SHP77 (cell line): ENCODE results near the gene MACC1.

Source experiments
- DNase-seq, 2 experiments: peaks; one replicate each; lab custom pipeline; 2025; lab: John Stamatoyannopoulos, UW

Gene MACC1

DNA sequence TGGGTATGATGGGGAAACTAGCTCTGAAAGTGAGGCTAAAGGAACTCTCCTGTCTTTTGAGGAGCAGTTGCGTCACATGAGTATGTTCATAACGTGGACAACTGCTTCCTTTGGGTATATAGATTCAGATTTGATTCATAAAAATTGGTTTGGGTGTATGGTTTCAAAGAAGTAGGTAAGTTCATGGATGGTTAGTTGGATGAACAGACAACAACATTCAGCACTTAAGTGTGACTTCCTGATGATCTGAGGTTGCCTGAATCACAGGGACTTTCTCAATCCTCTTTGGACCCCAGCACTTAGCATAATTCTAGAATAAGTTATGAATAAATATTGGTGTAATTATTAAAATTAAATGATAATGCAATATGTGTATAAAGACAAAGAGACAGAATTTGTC lies 43.4 kb downstream of the MACC1 start:
- DNase-seq = no peak

DNA sequence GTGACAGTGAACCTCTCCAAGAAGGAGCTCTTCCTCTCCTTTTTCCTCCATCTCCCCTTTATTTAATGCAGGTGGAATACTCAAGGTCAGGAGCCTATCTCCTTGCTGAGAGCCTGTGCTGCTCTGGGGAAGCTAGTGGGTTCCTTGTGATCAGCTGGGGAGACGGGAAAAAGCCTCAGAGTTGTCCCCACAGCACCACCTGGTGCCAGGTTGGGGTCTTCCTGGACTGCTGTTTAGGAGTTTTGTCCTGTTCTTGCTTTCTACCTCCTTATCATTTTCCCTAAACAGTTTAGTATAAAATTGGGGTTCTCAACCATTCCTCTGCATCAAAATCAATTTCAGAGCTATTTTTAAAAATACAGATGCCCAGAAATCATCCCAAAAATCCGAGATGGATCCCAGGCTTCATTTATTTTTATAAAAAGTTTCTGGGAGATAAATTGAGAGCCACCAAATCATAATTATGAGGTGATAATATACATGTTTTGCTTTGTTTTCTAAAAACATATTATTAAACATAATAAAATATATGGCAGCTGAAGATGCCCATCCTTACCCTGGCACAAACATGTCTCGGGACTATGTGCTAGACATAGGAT lies 44.3 kb downstream of the MACC1 start:
- peak; percentile 76 to 80 for DNase-seq

DNA sequence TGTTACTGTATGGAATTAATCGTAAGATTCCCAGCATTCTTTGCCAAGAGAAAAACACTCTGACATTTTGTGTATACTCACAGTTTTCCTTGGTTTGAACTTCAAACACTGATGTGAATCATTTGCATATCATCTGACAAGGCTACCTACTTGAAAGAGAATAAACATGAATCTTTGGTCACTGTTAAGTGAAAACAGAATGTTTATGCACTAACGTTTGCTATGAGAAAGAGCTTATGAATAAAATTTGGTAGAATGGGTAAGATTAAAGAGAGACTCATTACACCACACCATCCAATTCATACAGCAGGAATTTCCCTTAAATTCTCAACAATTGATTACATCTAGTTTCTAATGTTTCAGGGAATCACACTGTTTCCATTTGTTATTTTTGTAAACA lies 46.6 kb downstream of the MACC1 start:
- no peak for DNase-seq

DNA sequence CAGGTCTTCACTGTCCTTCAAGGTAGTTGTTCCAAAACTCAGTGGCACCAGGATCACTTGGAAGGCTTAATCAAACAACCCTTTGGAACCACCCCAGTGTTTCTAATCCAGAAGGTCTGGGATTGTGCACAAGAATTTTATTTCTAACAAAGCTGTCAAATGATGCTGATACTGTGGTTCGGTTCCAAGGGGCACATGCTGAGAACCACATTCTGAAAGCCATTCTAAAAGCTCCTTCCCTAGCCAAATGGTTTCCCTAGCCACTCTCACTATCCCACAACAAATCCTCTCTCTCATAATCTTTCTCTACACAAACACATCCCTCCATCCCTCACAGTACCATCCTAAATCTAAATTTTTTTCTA lies 52.1 kb downstream of the MACC1 start:
- DNase-seq = no peak

DNA sequence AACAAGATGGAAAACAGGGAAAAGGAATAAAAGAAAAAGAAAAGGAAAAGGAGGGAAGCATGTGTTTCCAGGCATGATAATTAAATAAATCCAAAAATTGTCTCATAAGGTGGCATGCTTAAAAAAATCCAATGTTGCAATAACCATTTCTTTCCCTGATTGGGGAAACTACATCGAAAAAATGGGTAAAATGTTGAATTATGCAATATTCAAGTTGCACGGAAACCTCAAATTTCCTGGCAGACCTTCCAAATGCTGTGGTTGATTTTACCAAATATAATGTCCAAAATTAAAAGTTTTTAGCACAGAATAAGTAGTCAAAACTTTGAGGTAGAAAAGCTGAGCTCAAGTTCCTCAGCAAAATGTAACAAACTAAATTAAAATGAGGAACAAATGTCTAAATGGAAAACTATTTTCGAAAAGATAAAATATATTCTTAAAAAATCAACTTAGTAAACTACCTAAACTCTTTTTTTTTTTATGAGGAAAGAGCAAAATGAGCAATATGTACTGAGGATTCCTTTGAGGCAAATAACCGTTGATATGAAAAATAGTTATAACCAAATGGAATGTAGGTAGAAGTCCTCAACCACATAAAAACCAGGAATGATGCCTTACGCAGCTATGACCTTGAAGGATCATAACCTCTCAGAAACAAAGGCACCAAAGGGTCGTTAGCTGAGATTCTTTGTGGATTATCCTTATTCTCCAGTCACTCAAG lies 52.6 kb downstream of the MACC1 start:
- DNase-seq = no peak

DNA sequence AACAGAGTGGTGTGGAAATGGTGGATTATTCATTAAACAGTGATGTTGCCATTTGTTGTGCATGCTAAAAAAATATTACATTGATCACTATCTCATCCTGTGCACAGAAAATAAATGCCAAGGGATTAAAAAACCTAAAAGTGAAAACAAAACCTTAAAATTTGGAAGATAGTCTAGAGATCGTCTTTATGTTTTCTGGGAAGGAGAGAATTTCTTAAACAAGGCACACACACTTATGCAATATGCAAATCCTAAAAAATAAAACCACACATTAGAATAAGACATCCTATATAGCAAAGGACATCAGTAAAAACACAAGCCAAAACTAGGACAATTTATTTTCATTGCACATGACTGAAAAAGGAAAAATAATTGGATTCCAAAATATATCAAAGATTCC lies 54.5 kb downstream of the MACC1 start:
- no peak for DNase-seq

DNA sequence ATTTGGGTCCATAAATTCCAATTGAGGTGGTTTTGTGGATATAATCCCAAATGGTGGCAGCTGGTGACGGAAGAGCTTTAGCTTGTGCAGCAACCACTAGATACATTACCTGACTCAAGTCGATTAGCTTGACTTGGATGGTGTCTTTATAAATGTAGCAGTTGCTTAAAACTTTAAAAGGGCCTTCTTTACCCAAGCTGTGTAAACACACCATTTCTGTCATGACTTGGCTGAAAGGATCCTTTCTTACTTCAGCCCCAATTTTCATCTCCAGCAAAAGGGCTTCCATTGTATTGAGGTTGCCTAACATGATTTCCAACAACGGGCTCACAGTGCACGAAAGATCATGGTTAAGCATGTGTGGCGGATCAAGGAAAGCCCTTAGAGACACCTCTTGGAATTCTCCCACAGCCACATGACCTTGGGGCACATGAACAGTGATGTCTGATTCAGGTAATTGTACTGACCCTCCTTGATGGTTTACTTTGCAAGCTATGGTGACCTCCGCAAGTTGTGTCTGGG lies 57.9 kb downstream of the MACC1 start:
- no peak for DNase-seq

DNA sequence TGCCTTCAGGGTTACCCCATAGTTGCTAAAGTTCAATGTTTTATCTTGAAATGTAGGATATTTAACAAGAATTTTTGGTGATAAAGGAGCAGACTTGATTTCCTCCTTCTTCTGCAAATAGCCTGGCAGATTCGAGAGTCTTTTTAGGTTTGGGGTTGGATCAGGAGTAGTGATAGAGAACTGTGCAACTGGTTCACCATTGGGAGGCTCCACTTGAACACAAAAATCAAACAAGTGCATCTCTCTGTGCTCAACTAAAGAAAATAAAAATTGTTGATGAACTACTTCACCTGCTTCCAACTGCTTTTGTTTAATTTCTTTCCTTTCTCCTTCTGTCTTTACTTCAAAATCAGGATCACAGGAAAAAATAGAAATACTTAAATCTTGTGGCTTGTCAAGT lies 58.5 kb downstream of the MACC1 start:
- DNase-seq = no peak

DNA sequence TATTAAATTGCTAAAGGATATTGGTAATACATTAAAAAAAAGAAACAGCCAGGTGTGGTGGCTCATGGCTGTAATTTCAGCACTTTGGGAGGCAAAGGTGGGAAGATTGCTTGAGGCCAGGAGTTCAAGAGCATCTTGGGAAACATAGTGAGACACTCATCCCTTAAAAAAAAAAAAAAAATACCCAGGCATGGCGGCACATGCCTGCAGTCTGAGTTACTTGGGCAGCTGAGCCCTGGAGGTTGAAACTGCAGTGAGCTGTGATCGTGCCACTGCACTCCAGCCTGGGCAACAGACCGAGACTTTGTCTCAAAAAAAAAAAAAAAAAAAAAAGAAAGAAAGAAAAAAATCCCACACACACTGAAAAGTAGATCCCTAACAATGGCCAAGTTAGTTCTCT lies 59.7 kb downstream of the MACC1 start:
- no peak for DNase-seq

DNA sequence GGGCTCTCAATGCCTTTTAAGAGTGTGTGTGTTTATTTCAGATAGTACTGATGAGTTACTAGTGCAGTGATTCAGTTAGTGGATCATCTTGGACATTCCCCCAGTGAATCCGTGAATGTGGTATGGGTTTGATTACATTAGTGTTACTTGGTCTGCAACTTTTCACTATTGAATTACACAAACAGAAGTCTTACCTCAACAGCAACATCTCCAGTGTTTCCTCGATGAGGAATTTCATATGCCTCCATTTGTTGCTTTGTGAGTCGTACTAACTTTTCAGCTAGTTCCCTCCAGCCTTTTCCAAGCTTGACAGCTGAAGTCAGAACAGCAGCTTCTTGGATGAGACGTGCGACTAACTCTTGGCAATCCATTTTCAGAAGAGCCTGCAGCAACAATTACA lies 63.2 kb downstream of the MACC1 start:
- DNase-seq = no peak

DNA sequence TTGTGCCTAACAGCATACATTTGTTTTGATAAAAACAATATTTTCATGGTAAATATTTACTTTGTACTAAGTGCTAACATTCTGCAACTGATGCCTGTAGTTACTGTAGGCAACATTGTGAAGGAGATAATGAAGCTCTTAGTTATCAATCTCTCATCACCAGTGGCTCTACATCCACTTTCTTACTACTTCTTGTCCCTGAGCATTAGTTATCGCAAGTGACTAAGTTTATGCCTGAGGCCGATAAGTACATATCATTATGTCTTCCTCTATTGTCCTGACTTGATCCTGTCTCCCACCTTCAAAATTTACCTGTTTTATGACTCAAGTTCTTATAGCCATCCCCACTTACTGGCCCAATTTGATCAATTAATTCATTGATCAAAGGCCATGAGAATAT lies 63.6 kb downstream of the MACC1 start:
- DNase-seq = no peak

DNA sequence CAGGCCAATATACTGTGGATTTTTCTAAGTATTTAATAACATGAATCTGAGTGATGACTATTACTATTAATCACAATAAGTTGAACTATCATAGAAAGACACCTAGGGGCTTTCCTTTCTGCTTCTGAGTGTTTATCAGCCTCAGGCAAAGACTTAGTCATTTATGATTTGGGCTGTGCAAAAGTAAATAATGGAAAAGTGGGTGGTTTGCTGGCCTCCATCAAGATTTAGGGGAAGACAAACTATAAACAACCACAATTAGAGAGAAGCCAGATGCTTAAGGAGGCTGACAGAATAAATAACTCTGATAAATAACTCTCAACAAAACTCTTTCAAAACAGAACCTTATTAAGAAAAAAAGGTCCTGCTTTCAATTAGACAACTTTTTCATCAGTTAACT lies 64.7 kb downstream of the MACC1 start:
- no peak for DNase-seq

DNA sequence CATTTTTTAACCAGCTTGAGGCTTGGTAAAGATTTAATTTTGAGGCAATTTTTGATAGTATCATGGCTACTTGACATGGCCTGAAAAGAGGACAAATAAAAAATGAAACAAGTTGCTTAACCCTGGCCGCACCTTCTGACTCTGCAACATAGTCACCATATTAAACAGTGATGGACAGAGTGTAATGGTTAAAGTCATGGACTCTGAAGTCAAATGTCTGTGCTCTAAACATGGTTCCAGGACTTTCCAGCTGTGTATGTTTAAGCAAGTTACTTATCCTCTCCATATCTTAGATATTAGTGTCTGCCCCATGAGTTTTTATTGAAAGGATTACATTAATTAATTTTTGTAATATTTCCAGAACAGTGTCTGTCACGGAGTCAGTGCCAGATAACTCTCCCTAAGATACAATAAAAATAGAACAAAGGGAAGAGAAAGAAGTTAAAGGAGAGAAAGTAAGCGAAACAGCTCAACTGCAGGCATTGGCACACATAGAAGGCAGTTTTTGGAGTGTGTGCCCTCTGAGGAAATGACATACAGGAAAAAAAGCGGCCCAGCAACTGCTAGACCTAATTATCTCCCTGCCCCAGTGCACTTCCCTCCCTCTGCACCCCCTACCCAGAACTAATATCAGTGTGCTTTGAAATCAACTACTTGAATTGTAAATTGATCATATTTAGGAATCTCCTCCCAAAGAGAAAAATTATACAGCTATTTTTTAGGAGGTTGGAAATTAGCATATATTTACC lies 65.3 kb downstream of the MACC1 start:
- no peak for DNase-seq

DNA sequence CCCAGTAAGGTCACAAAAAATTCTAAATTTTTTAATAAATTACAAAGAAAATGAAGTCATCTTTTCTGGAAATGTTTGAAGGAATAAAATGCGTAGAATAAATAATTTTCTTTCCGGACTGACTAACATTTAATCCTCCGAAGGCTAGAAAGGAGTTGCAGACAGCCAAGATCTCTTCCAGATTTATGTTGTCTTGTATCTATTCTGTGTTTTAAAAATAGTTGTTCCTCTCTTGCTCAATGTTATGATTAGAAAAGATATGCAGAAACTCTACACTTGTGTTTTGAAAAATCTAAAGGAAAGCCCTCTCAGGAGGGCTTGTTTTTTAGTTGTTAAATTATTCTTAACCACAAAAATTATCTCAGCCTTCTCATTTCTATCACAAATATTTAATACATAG lies 70.7 kb downstream of the MACC1 start:
- DNase-seq = no peak

DNA sequence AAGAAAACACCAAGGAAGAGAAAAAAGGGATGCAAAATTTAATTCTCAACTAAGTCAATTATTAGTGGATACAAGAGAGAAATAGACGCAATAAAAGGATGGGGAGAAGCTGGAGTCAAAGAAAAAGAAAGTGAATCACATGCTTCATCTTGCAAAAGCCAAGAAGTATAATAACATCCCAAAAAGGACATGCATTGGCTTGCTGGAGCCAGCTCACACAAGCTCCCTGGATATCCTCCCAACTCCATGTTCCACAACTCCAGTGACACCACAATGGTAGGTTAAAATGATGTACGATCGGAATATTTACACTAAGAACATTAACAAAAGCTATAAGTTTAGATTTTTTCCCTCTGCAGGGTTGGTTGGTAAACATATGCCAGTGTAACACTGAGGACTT lies 72.4 kb downstream of the MACC1 start:
- no peak for DNase-seq

DNA sequence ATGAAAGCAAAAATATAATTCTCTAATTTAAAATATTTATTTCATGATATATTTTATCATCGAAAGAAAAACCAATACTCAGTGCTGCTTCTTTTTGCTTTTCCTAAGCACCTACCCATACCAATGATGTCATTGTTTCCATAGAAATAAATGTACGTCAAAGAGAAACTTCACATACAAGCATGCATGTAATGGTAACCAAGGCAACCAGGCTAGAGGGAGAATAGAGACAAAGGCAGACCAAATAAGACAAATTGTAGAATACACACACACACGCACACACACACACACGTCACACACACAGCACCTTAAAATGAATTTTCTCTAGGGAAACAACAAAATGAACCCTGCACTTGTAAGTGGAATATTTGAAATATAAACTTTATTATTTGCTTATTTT lies 75.5 kb downstream of the MACC1 start:
- DNase-seq = peak; percentile 93 to 99

DNA sequence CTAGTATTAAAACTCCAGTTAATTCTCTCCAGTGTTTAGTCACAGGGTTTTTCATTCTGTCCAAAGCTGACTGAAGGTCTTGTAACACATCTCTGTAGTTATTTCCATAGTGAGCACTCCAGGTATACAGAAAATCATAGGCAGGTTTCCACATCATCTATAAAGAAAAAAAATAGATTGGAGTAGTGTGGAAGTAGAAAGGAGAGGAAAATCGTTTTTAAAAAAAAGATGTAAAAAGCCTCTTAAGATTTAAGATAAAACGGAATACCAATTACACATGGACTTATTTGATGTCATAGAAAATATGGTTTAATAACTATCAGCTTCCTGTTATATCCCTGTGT lies 76.2 kb downstream of the MACC1 start:
- DNase-seq = no peak

DNA sequence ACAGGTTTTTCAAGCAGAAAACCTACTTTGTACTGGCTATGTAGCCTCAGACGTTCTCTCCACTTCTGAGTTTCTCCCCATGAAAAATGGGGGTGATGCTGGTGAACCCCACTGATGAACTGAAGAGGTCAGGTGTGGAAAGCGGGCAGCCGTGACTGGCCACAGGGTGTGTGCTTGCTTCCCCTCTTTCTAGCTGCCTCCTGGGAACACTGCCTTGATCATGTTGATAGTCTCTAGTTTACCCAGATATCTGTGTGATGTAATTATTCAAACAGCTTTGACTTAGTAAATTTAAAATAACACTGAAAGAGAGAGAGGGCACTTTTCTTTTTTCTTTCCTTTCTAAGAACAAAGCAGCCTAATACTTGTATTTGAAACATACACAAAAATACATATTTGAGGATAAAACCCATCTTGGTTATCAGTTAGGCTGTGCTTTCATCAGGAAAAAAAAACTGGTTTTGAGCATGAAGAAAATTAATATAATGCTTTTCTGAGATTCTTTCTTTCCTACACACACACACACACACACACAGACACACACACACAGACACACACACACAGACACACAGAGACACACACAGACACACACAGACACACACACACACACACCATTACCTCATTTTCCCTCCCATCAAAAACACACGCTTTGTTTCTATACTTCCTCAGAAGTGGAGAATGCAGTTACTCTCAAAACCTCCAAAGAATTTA lies 76.7 kb downstream of the MACC1 start:
- no peak for DNase-seq

DNA sequence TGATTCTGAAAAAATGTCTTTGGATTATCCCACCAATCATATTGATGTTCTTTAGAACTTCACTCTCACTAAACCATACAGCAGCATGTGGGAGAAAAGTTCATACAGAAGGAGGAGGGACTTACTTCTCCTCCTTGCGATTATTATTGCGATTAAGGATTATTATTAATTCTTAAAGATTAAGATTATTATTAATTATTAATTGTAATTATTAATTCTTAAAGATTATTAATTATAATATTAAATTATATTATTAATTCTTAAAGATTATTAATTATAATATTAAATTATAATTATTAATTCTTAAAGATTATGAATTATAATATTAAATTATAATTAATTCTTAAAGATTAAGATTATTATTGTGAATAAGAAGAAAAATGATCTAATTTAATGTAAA lies 80.5 kb downstream of the MACC1 start:
- DNase-seq = no peak

DNA sequence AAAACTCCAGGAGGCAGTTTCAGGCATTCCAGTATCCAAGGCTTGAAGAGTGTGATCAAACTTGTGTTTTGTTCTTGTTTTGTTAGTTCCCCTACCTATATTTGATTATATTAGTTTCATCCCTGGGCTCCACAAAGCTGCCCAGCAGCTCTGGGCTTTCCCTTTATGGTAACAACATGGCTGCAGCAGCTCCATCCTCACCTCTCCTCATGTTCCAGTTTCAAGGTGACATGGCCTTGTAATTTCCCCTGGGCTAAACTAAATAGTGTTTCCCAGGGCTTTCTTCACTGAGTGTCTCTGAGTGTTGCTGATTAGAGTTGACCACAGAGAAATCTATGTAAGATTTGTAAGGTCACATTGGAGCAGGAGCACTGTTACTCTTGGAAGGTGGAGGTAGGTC lies 83.4 kb downstream of the MACC1 start:
- no peak for DNase-seq

DNA sequence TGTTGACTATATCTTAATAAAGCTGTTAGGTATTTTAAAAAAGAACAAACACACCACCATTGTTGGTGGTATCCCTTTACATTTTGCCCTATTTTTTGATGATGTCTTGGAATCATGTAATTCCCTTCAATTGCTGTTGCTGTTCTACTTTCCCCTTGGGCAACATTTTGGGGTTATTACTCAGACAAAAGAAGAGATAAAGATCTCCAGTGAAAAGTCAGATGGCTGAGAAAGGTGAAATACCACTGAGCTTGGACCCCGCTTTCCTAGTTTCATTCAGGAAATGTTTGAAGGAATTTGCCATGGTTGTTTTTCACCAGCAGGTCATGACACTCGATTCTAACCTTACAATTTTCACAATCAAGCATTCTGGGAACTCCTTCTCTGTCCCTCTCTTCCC lies 84.6 kb downstream of the MACC1 start:
- no peak for DNase-seq

DNA sequence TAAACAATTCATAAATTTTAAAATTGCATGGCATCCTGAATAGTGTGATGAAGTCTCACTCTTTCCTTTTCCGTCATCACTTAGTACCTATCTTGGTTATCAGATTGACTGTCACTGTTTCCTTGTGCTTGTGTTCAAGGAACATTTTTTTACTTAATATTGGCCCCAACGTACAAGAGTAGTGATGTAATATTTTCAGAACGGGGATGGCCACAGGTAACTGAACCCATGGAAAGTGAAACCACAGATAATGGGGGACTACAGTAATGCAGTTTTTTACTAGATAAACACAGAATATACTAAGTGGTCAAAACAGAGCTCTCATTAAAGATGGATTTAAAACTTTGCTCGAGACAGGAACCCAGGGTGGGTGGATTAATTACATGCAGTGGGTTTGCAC lies 85.4 kb downstream of the MACC1 start:
- DNase-seq = no peak

DNA sequence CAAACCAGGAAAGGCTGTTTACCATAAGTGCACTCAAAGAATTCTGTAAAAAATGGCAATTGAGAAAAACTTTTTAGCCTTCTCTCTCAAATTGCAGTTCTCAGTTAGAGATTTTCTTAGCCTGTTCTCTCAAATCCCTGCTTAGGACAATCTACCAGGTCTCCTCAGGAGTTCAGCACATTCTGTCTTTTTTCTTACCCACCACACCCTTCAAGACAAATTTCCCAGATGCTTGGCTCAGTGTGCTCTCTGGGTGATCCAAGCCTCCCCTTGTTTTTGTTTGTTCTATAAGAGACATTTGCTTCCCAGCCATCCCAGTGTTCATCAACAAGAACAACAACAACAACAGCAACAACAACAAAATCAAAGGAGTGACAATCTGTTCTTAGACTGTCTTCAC lies 87.3 kb downstream of the MACC1 start:
- no peak for DNase-seq
